ENCODE measurements around the gene IQSEC1. TPM values are rescaled to one million over a fixed set of nuclear protein-coding genes. Genes with fewer than 3 reads are reported as not detected.

IQSEC1 gene
- total and polyA plus RNA-seq, 2 donors (not counting 1 experiment from before 2014, with no cell fraction given) = 96.7 to 222 TPM

DNA sequence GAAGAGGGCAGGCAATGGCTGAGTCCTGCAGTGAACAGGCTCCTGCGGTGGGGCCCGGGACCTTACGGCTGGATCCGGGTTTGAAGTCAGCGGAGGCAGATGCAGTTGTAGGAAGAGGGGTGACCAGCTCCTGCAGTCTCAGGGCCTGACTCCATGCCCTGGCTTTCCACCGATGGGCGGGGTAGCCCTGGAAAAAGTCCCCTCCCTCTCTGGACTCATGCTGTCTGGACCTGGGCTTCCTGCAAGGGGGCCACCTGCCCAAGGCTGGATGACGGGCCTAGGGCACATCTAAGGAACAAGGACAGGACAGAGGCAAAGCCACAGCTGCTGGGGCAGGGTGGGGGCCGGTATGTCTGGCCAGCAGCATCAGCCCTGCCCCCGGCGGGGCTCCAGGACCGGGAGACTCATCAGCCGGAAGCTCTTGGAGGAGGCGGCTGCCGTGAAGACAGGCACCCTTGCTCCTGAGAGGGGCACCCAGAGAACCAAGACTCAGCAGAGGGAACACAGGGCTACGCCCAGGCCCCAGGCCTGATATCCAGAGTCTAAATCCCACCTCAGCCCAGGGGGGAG, 12.8 kb downstream of the IQSEC1 start:
- ChIA-PET CTCF (interaction anchor here (1.3 kb wide), 1 partner anchor 32 kb away, joined by 3 read pairs; no protein-coding TSS in a partner anchor), POLR2A (no interaction called here)
- ATAC-seq (ENCODE audit: low read depth) (no peak), DNase-seq (no peak)
- H3K9me3 Mint-ChIP-seq (ENCODE audit: insufficient read depth) = no peaks in the 10 kb centered on the region
- Histone ChIP-seq H2AFZ (ENCODE audit: insufficient read depth, low read depth, low read length, poor library complexity, severe bottlenecking) (no peak overlapping the region), H3K79me2 (ENCODE audit: control insufficient read depth, insufficient read depth, low read length) (peaks cover 100% of the 10 kb centered on the region), H3K27ac (ENCODE audit: low read length in 2 of 2) (no peak overlapping the region), H3K4me2 (replicated peaks; ENCODE audit: low read depth, low read length, poor library complexity, severe bottlenecking) (no peak overlapping the region), H3K4me1 (ENCODE audit: control insufficient read depth in 2 of 2, insufficient read depth in 2 of 2, low read length in 2 of 2) (peaks cover under 1 to 20% of the 10 kb centered on the region in 2 donors), H3K36me3 (replicated peaks in 1 of 2; ENCODE audit: control extremely low read depth in 1 of 2, control insufficient read depth in 1 of 2, extremely low read depth in 1 of 2, insufficient read depth in 2 of 2, low read length in 1 of 2) (peaks cover 0 to 26% of the 10 kb centered on the region in 2 experiments), H3K27me3 (replicated peaks in 1 of 4; ENCODE audit: control extremely low read depth in 1 of 4, control insufficient read depth in 3 of 4, insufficient read depth in 4 of 4, low read length in 3 of 4) (no peaks in the 10 kb centered on the region), H4K20me1 (ENCODE audit: control insufficient read depth, insufficient read depth, low read length, poor library complexity, severe bottlenecking) (peaks cover 63% of the 10 kb centered on the region), H3K9ac (ENCODE audit: low read length) (no peak overlapping the region), H3K9me3 (ENCODE audit: control extremely low read depth in 1 of 3, control insufficient read depth in 2 of 3, insufficient read depth in 1 of 3, low read length in 2 of 3) (no peaks in the 10 kb centered on the region), H3K4me3 (ENCODE audit: control extremely low read depth in 1 of 5, extremely low read depth in 1 of 5, insufficient read depth in 1 of 5, low read depth in 2 of 5, low read length in 4 of 5) (no peak overlapping the region)
- H3K27ac Mint-ChIP-seq = no peak overlapping the region
- 96% methylated on average over 16 of the region's 16 CpGs for WGBS (ENCODE audit: insufficient coverage)
- H3K4me3 Mint-ChIP-seq = no peak overlapping the region
- TF ChIP-seq EZH2 (IDR thresholded peaks at IDR 0.05; ENCODE audit: borderline replicate concordance, insufficient read depth, low read depth, low read length, poor library complexity, severe bottlenecking) = no peak
- TF ChIP-seq, protein P1, sequence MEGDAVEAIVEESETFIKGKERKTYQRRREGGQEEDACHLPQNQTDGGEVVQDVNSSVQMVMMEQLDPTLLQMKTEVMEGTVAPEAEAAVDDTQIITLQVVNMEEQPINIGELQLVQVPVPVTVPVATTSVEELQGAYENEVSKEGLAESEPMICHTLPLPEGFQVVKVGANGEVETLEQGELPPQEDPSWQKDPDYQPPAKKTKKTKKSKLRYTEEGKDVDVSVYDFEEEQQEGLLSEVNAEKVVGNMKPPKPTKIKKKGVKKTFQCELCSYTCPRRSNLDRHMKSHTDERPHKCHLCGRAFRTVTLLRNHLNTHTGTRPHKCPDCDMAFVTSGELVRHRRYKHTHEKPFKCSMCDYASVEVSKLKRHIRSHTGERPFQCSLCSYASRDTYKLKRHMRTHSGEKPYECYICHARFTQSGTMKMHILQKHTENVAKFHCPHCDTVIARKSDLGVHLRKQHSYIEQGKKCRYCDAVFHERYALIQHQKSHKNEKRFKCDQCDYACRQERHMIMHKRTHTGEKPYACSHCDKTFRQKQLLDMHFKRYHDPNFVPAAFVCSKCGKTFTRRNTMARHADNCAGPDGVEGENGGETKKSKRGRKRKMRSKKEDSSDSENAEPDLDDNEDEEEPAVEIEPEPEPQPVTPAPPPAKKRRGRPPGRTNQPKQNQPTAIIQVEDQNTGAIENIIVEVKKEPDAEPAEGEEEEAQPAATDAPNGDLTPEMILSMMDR (IDR thresholded peaks at IDR 0.05) = no peak
- no peaks in the 10 kb centered on the region for H3K27me3 Mint-ChIP-seq
- peaks cover 34% of the 10 kb centered on the region for H3K4me1 Mint-ChIP-seq
- intact Hi-C loops (cut with micrococcal nuclease) = no loop called here

DNA sequence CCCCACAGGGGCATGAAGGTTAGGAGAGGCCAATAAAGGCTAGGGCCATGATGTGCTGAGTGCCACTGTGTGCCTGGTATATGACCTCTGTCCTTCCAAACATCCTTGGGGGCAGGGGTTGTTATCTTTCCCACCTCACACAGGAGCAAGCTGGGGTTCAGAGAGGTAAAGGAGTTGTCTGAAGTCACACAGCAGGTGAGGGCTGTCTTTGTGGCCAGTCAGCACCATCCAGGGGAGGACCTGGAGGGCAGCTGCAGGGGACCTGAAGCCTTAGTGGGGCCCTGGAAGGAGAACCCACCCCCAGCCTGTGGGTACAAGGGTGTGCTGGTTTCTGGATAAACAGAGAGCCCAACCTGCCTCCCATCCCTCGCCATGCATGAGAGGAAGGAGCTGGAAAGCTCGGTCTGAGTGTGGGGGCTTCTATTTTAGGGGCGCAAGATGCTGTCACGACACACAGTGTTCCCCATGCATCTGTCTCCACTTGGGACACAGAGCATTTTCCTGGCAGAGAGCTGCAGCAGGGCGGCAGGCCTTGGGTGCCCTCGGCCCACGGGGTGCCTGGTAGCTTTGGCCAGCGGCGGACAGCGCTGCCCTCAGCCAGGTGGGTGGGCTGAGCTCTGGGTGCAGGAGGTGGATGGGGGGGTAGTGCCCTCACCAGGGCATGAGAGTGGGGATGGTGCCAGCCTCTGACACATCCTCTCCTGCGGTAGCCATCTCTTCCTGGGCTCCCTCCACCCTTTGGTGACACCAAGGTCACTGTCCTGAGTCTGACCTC, 14.7 kb downstream of the IQSEC1 start:
- no peak overlapping the region for H3K4me3 Mint-ChIP-seq
- Histone ChIP-seq H3K79me2 (ENCODE audit: control insufficient read depth, insufficient read depth, low read length) (peaks cover 100% of the 10 kb centered on the region), H3K9me3 (ENCODE audit: control extremely low read depth in 1 of 3, control insufficient read depth in 2 of 3, insufficient read depth in 1 of 3, low read length in 2 of 3) (no peaks in the 10 kb centered on the region), H3K27ac (ENCODE audit: low read length in 2 of 2) (no peak overlapping the region), H4K20me1 (ENCODE audit: control insufficient read depth, insufficient read depth, low read length, poor library complexity, severe bottlenecking) (peaks cover 74% of the 10 kb centered on the region), H3K4me2 (replicated peaks; ENCODE audit: low read depth, low read length, poor library complexity, severe bottlenecking) (no peak overlapping the region), H3K36me3 (replicated peaks in 1 of 2; ENCODE audit: control extremely low read depth in 1 of 2, control insufficient read depth in 1 of 2, extremely low read depth in 1 of 2, insufficient read depth in 2 of 2, low read length in 1 of 2) (peaks cover 0 to 25% of the 10 kb centered on the region in 2 experiments), H2AFZ (ENCODE audit: insufficient read depth, low read depth, low read length, poor library complexity, severe bottlenecking) (no peak overlapping the region), H3K9ac (ENCODE audit: low read length) (no peak overlapping the region), H3K4me1 (ENCODE audit: control insufficient read depth in 2 of 2, insufficient read depth in 2 of 2, low read length in 2 of 2) (peaks cover 0 to 14% of the 10 kb centered on the region in 2 donors), H3K4me3 (ENCODE audit: control extremely low read depth in 1 of 5, extremely low read depth in 1 of 5, insufficient read depth in 1 of 5, low read depth in 2 of 5, low read length in 4 of 5) (no peak overlapping the region), H3K27me3 (replicated peaks in 1 of 4; ENCODE audit: control extremely low read depth in 1 of 4, control insufficient read depth in 3 of 4, insufficient read depth in 4 of 4, low read length in 3 of 4) (no peaks in the 10 kb centered on the region)
- H3K9me3 Mint-ChIP-seq (ENCODE audit: insufficient read depth) = no peaks in the 10 kb centered on the region
- H3K4me1 Mint-ChIP-seq = peaks cover 20% of the 10 kb centered on the region
- ChIA-PET POLR2A (interaction anchor here (0.6 kb wide), 1 partner anchor 11 kb away, joined by 3 read pairs; no protein-coding TSS in a partner anchor), CTCF (interaction anchor here (1.4 to 1.5 kb wide), 2 partner anchors 15 to 63 kb away, joined by 3 read pairs; no protein-coding TSS in a partner anchor)
- 99% methylated on average over 10 of the region's 11 CpGs for WGBS (ENCODE audit: insufficient coverage)
- ATAC-seq (ENCODE audit: low read depth) (no peak), DNase-seq (no peak)
- TF ChIP-seq, protein P1 (IDR thresholded peaks at IDR 0.05) = no peak
- no peak for TF ChIP-seq EZH2 (IDR thresholded peaks at IDR 0.05; ENCODE audit: borderline replicate concordance, insufficient read depth, low read depth, low read length, poor library complexity, severe bottlenecking)
- no peaks in the 10 kb centered on the region for H3K27me3 Mint-ChIP-seq
- no peak overlapping the region for H3K27ac Mint-ChIP-seq
- intact Hi-C loops (cut with micrococcal nuclease) = no loop called here
